Amygdala (tissue), 56 donors: Measurements from ENCODE around the gene ERICH3.
"Not testable (repeated sequence)": the region's sequence is repeated elsewhere in the genome, so short reads cannot be mapped to it uniquely, and the experiment has no call there.

Experiments
- DNase-seq, 56 donors: peaks; one replicate each; lab custom pipeline; 2025; lab: John Stamatoyannopoulos, UW

Gene ERICH3

DNA sequence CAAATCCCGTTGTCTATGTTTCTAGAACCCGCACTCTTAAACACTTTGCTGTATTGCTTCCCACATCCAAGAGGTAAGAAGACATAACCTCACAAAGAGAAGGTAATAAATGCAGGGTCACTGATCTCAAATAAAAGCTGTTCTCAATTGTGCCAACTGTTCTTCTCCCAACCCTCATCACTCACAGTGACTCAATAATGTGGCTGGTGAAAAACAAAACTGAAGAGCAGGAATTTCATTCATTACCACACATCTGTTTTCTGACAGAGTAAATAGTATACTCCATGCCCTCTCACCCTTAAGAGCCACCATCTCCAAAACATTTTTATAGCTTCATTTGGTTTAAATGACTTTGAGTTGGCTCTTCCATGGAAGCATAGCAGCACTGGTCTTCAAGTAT, 6.2 kb upstream of the ERICH3 start:
- DNase-seq, result no peak

DNA sequence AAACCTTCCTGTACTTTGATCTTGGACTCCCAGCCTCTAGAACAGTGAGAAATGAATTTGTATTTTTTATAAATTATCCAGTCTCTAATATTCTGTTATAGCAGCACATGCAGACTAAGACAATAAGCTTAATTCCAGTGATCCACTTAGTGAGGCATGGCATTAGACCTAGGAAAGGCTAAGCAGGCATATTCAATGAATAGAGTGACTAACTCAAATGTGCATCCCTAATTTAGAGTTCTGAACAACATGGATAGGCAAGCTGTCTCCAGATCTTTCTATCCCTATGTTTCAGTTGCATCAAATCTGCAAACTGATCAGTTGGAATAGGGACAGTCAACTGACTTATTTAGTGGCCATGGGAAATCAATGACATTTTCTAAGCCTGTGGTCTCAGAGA, 4.3 kb upstream of the ERICH3 start:
- no peak for DNase-seq

DNA sequence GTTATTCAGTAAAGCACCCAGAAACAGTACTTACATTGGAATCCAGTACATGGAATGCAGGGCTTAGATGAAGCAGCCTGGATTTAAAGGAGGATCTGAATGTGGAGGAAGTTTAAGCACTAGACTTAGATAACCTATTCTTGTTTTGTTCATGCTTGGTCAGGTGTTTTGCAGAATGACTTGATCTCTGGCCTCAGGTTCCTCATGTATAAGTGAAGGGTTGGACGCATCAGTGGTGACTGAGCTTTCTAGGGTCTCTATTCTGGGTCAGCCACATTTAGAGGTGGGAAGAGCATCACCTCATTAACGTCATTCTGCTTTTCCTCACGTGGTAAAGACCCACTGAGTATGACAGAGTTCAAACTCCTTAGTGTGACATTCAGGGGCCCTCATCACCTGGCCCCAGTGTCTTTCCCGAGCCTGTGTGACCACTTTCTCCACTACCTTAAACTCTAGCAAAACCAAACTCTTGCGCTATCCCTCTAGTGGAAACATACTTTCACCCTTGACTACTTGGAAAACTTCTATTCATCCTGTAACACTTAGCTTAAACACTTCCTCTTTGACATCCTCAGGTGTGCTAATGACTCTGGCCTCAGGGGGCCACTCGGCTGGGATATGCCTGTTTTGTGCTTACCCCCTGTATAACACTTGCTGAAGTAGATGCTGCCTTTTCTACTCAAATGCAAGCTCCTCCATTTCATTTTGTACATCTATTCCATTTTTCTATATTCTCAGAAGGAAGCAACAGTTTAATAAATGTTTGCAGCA, 871 bp upstream of the ERICH3 start:
- no peak for DNase-seq

DNA sequence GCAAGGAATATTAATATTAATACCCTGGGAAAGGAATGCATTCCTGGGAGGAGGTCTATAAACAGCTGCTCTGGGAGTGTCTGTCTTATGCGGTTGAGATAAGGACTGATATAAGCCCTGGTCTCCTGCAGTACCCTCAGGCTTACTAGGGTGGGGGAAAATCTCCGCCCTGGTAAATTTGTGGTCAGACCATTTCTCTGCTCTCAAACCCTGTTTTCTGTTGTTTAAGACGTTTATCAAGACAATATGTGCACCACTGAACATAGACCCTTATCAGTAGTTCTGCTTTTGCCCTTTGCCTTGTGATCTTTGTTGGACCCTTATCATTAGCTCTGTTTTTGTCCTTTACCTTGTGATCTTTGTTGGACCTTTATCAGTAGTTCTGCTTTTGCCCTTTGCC, 2.7 kb downstream of the ERICH3 start:
- DNase-seq, result not testable (repeated sequence)

GRCh38 chr1:74654708-74655107, 18.9 kb downstream of the ERICH3 start:
- DNase-seq, result no peak

GRCh38 chr1:74652711-74653139, 20.9 kb downstream of the ERICH3 start:
- no peak for DNase-seq

- no peak for DNase-seq
Observed at GRCh38 chr1:74650561-74650960, 23.0 kb downstream of the ERICH3 start.

DNA sequence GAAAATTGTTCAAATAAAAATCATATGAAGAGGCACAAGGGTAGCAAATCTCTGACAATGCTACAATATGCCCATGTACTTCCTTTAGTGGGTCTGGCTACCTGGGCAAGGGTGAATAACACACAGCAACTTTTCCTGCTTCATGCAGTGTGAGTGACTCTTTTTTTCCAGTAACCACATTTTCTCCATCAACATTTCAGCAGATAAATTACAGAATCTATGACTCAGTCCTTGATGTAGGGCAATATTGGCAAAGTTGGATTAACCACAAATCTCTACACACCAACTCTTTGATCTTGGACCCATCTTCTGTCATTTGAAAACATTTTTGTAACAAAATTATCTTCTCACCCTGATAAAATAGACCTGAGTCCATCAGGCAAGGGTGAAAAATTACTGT, 31.7 kb downstream of the ERICH3 start:
- DNase-seq, result no peak

- DNase-seq, result no peak
Observed at GRCh38 chr1:74641161-74641560, 32.4 kb downstream of the ERICH3 start.

DNA sequence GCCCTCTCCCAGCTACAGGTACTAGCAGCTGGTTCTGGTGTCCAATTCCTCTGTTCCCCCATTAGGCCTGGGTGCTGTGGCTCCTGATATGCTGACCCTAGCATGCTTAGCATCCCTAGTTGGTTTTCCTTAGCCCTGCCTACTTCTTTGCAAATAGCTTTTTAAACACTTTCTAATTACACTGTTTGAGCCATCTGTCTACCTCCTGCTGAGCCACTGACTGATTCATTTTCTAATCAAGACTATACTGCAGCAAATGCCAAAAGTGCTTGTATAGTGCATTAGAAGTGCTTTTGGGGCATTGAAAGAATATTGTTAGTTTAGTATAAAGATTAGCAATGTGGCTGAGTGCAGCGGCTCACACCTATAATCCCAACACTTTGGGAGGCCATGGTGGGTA, 36.3 kb downstream of the ERICH3 start:
- DNase-seq, result no peak

DNA sequence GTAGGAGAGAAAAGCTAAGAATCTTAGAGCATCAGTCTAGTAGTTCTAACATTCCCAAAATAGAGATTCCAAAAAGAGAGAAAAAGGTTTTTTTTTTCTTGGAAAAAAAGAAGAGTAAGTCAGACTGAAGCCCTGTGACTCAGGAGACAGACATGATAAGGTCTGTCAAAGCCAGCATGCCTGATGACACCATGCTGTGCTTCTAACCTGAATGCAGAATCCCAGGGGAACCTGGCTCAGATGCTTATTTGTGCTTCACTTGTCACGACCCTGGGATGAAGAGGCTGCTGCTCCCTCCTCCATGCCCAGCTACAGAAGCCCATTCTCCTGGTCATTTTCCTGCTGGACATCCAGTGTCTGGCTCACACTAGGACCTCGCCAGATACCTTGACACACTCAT, 44.3 kb downstream of the ERICH3 start:
- no peak for DNase-seq

DNA sequence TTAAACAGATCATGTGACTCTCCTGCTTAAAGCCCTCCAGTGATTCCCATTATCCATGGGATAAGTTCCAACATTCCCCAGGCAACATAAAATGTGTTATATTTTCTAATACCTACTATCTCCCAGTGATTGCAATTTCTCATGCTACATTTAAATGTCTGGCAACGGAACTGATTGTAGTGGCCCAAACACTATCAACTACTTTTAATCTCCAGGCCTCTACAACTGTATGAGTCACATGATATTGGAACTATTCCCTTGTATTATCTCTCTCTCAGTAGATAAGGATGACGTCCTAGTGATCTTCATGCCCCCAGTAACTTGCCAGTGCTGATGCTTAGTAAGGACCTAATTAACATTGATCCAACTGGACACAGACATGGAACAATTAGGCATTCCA, 49.9 kb downstream of the ERICH3 start:
- DNase-seq, result no peak

GRCh38 chr1:74620242-74620641, 53.4 kb downstream of the ERICH3 start:
- DNase-seq, result no peak

GRCh38 chr1:74618974-74619373, 54.6 kb downstream of the ERICH3 start:
- DNase-seq, result no peak

- DNase-seq, result no peak
Observed at GRCh38 chr1:74613894-74614293, 59.7 kb downstream of the ERICH3 start.

DNA sequence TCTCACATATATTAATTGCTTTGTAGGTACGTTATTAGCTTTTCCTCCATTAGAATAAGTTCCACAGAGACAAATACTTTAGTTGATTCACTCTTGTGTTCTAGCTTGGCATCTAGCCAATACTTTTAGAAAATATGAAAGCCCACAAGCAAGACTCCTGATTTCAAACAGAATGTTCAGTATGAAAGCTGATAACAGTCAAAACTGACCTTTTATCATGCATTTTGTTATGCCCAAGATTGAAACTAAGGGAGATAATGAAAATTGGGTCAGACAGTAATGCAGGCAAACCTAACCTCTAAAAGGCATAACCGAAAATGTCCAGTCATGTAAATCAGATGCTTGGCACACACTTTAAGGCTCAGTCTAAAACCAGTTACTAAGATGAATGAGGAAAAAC, 61.7 kb downstream of the ERICH3 start:
- DNase-seq, result no peak

- no peak for DNase-seq
Observed at GRCh38 chr1:74610961-74611360, 62.6 kb downstream of the ERICH3 start.

- no peak for DNase-seq
Observed at GRCh38 chr1:74609810-74610371, 63.7 kb downstream of the ERICH3 start.

- DNase-seq, result no peak
Observed at GRCh38 chr1:74596717-74597116, 76.9 kb downstream of the ERICH3 start.

- no peak for DNase-seq
Observed at GRCh38 chr1:74593887-74594866, 79.4 kb downstream of the ERICH3 start.
